HepG2 (cell line): ENCODE data around the gene EPHA2. TPM values are rescaled to one million over a fixed set of nuclear protein-coding genes. Genes with fewer than 3 reads are reported as not detected.

Experiments used
- ATF7 ChIP-seq, 2 experiments: fragments of 450-650 bp in 1 of 2; sonication (generic) in 1 of 2; formaldehyde crosslinking in 1 of 2; IDR thresholded peaks; 2 replicates each; pipeline versions ENCODE4 v1.4.0 to v1.6.1; 2016 to 2020; ENCODE audit warnings: antibody characterized with exemption in 1 of 2, mild to moderate bottlenecking in 1 of 2, missing genetic modification reagents in 1 of 2
- GLI4 ChIP-seq: sonication (generic); formaldehyde crosslinking; IDR thresholded peaks from 2 replicates; pipeline ENCODE4 v1.5.1; 2020; ENCODE audit warnings: missing genetic modification reagents, mild to moderate bottlenecking, moderate library complexity, borderline replicate concordance
- HMGA1 ChIP-seq: sonication (generic); formaldehyde crosslinking; conservative IDR thresholded peaks from 2 replicates; pipeline ENCODE4 v1.4.0; 2020; ENCODE audit warnings: missing genetic modification reagents
- HOXA7 ChIP-seq: sonication (generic); formaldehyde crosslinking; IDR thresholded peaks from 2 replicates; pipeline ENCODE4 v1.8.1; 2022; ENCODE audit warnings: mild to moderate bottlenecking, missing genetic modification reagents, moderate library complexity
- KLF16 ChIP-seq, 2 experiments: sonication (generic) in 1 of 2; formaldehyde crosslinking in 1 of 2; IDR thresholded peaks; 2 replicates each; pipeline versions ENCODE4 v1.6.1 to v1.8.0; 2016 to 2023; ENCODE audit warnings: missing genetic modification reagents in 2 of 2, missing compliant biosample characterization in 1 of 2
- MIER3 ChIP-seq: IDR thresholded peaks from 2 replicates; pipeline ENCODE4 v1.6.1; 2016; ENCODE audit warnings: missing compliant biosample characterization, borderline replicate concordance
- MTERF4 ChIP-seq: sonication (generic); formaldehyde crosslinking; IDR thresholded peaks from 2 replicates; pipeline ENCODE4 v1.8.0; 2023; ENCODE audit warnings: mild to moderate bottlenecking, missing genetic modification reagents
- RARG ChIP-seq: sonication (generic); formaldehyde crosslinking; IDR thresholded peaks from 2 replicates; pipeline ENCODE4 v1.4.0; 2020; ENCODE audit warnings: low read depth, mild to moderate bottlenecking, missing genetic modification reagents
- REL ChIP-seq: sonication (generic); formaldehyde crosslinking; conservative IDR thresholded peaks from 2 replicates; pipeline ENCODE4 v1.8.0; 2022; ENCODE audit warnings: mild to moderate bottlenecking, missing genetic modification reagents, moderate library complexity
- SMAD3 ChIP-seq: sonication (generic); formaldehyde crosslinking; IDR thresholded peaks from 2 replicates; pipeline ENCODE4 v1.4.0; 2020; ENCODE audit warnings: missing genetic modification reagents
- SNRNP70 ChIP-seq: fragments of 200-400 bp; formaldehyde crosslinking; IDR thresholded peaks from 2 replicates; pipeline ENCODE4 v1.6.1; 2017; ENCODE audit warnings: mild to moderate bottlenecking, low read depth, low read length, moderate library complexity
- SPEN ChIP-seq: sonication (generic); formaldehyde crosslinking; IDR thresholded peaks from 2 replicates; pipeline ENCODE4 v1.5.1; 2020; ENCODE audit warnings: low read depth, mild to moderate bottlenecking, missing genetic modification reagents
- SRY ChIP-seq: sonication (generic); formaldehyde crosslinking; IDR thresholded peaks from 2 replicates; pipeline ENCODE4 v1.8.0; 2022; ENCODE audit warnings: mild to moderate bottlenecking, missing genetic modification reagents
- ZC3H13 ChIP-seq: sonication (generic); formaldehyde crosslinking; IDR thresholded peaks from 2 replicates; pipeline ENCODE4 v1.8.1; 2023; ENCODE audit warnings: mild to moderate bottlenecking, missing genetic modification reagents, moderate library complexity
- ZIK1 ChIP-seq: sonication (generic); formaldehyde crosslinking; IDR thresholded peaks from 2 replicates; pipeline ENCODE4 v1.5.0; 2020; ENCODE audit warnings: mild to moderate bottlenecking, low read depth, missing genetic modification reagents, borderline replicate concordance
- ZKSCAN5 ChIP-seq: sonication (generic); formaldehyde crosslinking; IDR thresholded peaks from 2 replicates; pipeline ENCODE4 v1.5.1; 2020; ENCODE audit warnings: mild to moderate bottlenecking, missing genetic modification reagents
- ZNF264 ChIP-seq: sonication (generic); formaldehyde crosslinking; IDR thresholded peaks from 2 replicates; pipeline ENCODE4 v1.4.0; 2020; ENCODE audit warnings: missing genetic modification reagents
- ZNF556 ChIP-seq: sonication (generic); formaldehyde crosslinking; IDR thresholded peaks from 2 replicates; pipeline ENCODE4 v1.4.0; 2020; ENCODE audit warnings: mild to moderate bottlenecking, missing genetic modification reagents, borderline replicate concordance
- ZNF674 ChIP-seq: sonication (generic); formaldehyde crosslinking; IDR thresholded peaks from 2 replicates; pipeline ENCODE4 v1.5.0; 2020; ENCODE audit warnings: low read depth, mild to moderate bottlenecking, missing genetic modification reagents
- polyA plus RNA-seq, 8 experiments: library from polyadenylated mRNA; depleted of rRNA in 3 of 8; stranded (reverse) in 7 of 8; unstranded in 1 of 8; fragments of >200 nt; fragmentation: Illumina TruSeq in 4 of 8; extraction: Trizol in 4 of 8; gene quantifications; 2 replicates each; pipeline versions ENCODE4 v1.2.1 to v1.2.3, GENCODE V29; 2011 to 2016; ENCODE audit warnings: low read depth in 4 of 8, missing spikeins in 1 of 8, mixed read lengths in 1 of 8; ENCODE audit not compliant: insufficient read depth in 1 of 8
- total RNA-seq, 5 experiments: library from RNA; depleted of rRNA; stranded (reverse); fragments of >200 nt; fragmentation: Illumina TruSeq; extraction: Trizol; gene quantifications; 2 replicates each; pipeline ENCODE4 v1.2.3, GENCODE V29; 2016; ENCODE audit warnings: low read depth in 1 of 5
- TF ChIP-seq, protein P1 (sequence below): sonication (generic); formaldehyde crosslinking; IDR thresholded peaks from one replicate; pipeline ENCODE4 v1.5.1; 2020; ENCODE audit warnings: mild to moderate bottlenecking, missing genetic modification reagents; ENCODE audit errors: not compliant biosample characterization

The EPHA2 gene
- total and polyA plus RNA-seq, 2 of the 13 experiments (the other 11 are each of a cell fraction or from before 2014, with no cell fraction given), result 33.6 to 53.6 TPM

DNA sequence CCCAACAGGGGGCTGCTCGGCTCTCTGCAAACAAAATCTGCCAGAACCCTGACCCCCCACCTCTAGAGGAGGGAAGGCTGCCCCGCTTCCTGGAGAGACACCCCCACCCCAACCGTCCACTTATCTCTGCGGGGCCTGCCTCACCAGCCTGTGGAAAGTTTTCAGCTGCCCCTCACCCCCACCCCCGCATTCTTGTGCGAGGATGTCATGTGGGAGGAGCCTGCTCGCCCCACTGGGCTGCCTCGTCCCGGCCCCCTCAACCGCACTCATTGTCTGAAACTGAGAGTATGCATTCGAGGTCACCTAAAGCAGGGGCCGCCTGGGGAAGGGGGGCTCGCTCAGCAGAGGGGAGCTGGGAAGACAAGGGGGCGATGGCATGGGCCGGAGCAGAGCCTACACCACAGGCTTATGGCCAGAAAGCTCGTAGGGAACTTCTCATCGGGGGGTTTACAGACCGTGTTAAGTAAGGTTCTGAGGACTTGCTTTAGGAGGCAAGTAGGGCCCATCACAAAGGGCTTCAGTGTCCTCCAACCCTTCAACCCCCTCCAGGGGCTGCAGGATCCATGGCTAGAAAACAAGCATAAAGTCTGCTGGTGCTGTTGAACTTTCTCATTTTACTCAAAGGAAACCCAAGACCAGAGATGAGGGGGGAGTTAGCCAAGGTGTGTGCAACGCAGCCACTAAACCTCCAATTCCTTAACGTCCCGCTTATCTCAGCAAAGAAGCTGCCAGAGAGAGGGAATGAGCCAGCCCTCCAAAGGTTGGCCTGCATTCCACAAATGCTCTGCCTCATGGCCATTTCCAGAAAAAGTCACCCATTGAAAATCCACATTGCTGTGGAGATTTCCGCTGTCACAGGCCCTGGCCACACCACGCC, 9.4 kb downstream of the EPHA2 start (continued):
- 0 out of 2 replicates have a peak, but pooled peaks have one; percentile 28 for TF ChIP-seq MTERF4 (CRISPR knock-in tag)
- TF ChIP-seq ZNF556 (CRISPR knock-in tag), result peak; percentile 46; the same call in 1 of the 2 replicates
- TF ChIP-seq HMGA1 (CRISPR knock-in tag), result no peak
- no peak for TF ChIP-seq REL (CRISPR knock-in tag)
- no peak for TF ChIP-seq ZNF264 (CRISPR knock-in tag)
- TF ChIP-seq SNRNP70, result no peak
- no peak for TF ChIP-seq ZIK1 (CRISPR knock-in tag)
- peak; percentile 48; the same call in 1 of the 2 replicates for TF ChIP-seq MIER3 (CRISPR knock-in tag)
- no peak for TF ChIP-seq HOXA7
- peak; percentile 76; the same call in 1 of the 2 replicates for TF ChIP-seq SRY (CRISPR knock-in tag)
- TF ChIP-seq GLI4 (CRISPR knock-in tag), result no peak
- TF ChIP-seq RARG, result no peak
- no peak for TF ChIP-seq KLF16 (CRISPR knock-in tag; IDR thresholded peaks at IDR 0.05)
- TF ChIP-seq SMAD3, result no peak
- no peak for TF ChIP-seq ZKSCAN5 (CRISPR knock-in tag)
- TF ChIP-seq, protein P1, sequence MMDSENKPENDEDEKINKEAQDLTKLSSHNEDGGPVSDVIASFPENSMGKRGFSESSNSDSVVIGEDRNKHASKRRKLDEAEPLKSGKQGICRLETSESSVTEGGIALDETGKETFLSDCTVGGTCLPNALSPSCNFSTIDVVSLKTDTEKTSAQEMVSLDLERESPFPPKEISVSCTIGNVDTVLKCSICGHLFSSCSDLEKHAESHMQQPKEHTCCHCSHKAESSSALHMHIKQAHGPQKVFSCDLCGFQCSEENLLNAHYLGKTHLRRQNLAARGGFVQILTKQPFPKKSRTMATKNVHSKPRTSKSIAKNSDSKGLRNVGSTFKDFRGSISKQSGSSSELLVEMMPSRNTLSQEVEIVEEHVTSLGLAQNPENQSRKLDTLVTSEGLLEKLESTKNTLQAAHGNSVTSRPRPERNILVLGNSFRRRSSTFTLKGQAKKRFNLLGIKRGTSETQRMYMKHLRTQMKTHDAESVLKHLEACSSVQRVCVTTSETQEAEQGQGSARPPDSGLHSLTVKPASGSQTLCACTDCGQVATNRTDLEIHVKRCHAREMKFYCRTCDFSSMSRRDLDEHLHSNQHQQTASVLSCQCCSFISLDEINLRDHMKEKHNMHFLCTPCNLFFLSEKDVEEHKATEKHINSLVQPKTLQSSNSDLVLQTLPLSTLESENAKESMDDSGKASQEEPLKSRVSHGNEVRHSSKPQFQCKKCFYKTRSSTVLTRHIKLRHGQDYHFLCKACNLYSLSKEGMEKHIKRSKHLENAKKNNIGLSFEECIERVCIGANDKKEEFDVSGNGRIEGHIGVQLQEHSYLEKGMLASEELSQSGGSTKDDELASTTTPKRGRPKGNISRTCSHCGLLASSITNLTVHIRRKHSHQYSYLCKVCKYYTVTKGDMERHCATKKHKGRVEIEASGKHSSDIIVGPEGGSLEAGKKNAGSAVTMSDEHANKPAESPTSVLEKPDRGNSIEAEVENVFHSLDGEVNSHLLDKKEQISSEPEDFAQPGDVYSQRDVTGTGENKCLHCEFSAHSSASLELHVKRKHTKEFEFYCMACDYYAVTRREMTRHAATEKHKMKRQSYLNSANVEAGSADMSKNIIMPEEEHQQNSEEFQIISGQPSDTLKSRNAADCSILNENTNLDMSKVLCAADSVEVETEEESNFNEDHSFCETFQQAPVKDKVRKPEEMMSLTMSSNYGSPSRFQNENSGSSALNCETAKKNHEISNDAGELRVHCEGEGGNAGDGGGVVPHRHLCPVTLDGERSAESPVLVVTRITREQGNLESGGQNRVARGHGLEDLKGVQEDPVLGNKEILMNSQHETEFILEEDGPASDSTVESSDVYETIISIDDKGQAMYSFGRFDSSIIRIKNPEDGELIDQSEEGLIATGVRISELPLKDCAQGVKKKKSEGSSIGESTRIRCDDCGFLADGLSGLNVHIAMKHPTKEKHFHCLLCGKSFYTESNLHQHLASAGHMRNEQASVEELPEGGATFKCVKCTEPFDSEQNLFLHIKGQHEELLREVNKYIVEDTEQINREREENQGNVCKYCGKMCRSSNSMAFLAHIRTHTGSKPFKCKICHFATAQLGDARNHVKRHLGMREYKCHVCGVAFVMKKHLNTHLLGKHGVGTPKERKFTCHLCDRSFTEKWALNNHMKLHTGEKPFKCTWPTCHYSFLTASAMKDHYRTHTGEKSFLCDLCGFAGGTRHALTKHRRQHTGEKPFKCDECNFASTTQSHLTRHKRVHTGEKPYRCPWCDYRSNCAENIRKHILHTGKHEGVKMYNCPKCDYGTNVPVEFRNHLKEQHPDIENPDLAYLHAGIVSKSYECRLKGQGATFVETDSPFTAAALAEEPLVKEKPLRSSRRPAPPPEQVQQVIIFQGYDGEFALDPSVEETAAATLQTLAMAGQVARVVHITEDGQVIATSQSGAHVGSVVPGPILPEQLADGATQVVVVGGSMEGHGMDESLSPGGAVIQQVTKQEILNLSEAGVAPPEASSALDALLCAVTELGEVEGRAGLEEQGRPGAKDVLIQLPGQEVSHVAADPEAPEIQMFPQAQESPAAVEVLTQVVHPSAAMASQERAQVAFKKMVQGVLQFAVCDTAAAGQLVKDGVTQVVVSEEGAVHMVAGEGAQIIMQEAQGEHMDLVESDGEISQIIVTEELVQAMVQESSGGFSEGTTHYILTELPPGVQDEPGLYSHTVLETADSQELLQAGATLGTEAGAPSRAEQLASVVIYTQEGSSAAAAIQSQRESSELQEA (CRISPR knock-in tag), result no peak
- TF ChIP-seq SPEN (CRISPR knock-in tag), result no peak; the same call in 1 of the 2 replicates
- peak; percentile 40; the same call in 1 of the 2 replicates for TF ChIP-seq ATF7 (IDR thresholded peaks at IDR 0.05)
- TF ChIP-seq ATF7 (CRISPR knock-in tag; IDR thresholded peaks at IDR 0.05), result peak; percentile 99
- no peak for TF ChIP-seq ZC3H13 (CRISPR knock-in tag)
- TF ChIP-seq ZNF674 (CRISPR knock-in tag), result no peak
